ENCODE measurements around the gene ABCC12. TPM values are rescaled to one million over a fixed set of nuclear protein-coding genes. Genes with fewer than 3 reads are reported as not detected.

ABCC12 gene
- total and polyA plus RNA-seq, 8 donors = not detected

DNA sequence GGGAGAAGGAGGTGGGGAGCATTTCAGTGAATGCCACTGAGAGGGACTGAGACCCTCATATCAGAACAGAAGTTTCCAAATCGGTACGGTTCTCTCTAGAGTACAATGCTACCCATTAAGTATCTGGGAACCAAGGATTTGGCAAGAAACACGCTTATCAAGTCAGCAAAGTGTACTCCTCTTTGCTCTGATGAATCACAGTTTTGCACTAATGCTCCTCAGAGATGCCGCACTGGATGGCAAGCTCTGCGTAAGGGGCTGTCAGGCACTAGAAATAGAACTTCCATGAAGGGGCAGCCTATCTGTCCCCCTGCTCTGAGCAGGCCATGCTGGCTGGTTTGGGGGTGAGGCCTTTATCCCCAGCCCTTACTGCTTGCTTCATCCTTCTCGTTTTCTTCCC is 4.8 kb upstream of the ABCC12 start:
- no peak for ATAC-seq
- intact Hi-C loops (cut with DNase I) = loop anchor here in 2 of 3 donors (10.0 kb wide), 2 partner anchors 1116 to 1216 kb away; no protein-coding TSS in a partner anchor
- Histone ChIP-seq H3K27me3 (no peaks in the 10 kb centered on the region), H3K4me3 (no peak overlapping the region), H3K27ac (no peak overlapping the region), H3K4me1 (no peaks in the 10 kb centered on the region), H3K9me3 (no peaks in the 10 kb centered on the region), H3K36me3 (no peaks in the 10 kb centered on the region)
- 75 to 77% methylated on average over 6 of the region's 6 CpGs for WGBS, 2 donors
- no peak for FAIRE-seq
- TF ChIP-seq, protein P1, sequence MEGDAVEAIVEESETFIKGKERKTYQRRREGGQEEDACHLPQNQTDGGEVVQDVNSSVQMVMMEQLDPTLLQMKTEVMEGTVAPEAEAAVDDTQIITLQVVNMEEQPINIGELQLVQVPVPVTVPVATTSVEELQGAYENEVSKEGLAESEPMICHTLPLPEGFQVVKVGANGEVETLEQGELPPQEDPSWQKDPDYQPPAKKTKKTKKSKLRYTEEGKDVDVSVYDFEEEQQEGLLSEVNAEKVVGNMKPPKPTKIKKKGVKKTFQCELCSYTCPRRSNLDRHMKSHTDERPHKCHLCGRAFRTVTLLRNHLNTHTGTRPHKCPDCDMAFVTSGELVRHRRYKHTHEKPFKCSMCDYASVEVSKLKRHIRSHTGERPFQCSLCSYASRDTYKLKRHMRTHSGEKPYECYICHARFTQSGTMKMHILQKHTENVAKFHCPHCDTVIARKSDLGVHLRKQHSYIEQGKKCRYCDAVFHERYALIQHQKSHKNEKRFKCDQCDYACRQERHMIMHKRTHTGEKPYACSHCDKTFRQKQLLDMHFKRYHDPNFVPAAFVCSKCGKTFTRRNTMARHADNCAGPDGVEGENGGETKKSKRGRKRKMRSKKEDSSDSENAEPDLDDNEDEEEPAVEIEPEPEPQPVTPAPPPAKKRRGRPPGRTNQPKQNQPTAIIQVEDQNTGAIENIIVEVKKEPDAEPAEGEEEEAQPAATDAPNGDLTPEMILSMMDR (IDR thresholded peaks at IDR 0.05) = no peak
- DNase-seq = no peak

DNA sequence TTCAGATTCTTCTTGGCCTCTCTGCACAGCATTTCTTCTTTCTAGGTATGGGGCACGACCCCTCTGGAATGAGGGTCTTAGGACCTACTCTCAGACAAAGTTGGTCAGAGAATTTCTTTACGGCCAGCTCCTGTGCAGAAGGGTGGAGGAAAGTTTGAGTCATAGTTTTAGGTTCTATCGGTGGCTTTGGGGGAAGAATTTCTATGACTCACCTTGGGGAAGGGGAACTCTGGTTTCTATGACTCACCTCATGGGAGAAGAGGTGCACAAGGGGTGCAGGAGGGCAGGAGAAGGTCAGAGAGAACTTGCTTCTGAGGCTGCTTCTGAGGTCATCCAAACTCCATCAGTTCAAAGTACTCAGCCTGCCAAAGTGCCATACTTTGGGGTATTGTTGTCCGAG is 2.5 kb upstream of the ABCC12 start:
- ATAC-seq (no peak), DNase-seq (no peak), FAIRE-seq (no peak)
- Histone ChIP-seq H3K4me1 (no peaks in the 10 kb centered on the region), H3K27ac (no peak overlapping the region), H3K27me3 (no peaks in the 10 kb centered on the region), H3K4me3 (no peak overlapping the region), H3K9me3 (no peaks in the 10 kb centered on the region), H3K36me3 (no peaks in the 10 kb centered on the region)
- 48 to 60% methylated on average over 4 of the region's 4 CpGs for WGBS, 2 donors
- TF ChIP-seq, protein P1 (IDR thresholded peaks at IDR 0.05) = no peak
- intact Hi-C loops (cut with DNase I) = loop anchor here in 1 of 3 donors (5.0 kb wide), 1 partner anchor 1011 kb away; no protein-coding TSS in a partner anchor

DNA sequence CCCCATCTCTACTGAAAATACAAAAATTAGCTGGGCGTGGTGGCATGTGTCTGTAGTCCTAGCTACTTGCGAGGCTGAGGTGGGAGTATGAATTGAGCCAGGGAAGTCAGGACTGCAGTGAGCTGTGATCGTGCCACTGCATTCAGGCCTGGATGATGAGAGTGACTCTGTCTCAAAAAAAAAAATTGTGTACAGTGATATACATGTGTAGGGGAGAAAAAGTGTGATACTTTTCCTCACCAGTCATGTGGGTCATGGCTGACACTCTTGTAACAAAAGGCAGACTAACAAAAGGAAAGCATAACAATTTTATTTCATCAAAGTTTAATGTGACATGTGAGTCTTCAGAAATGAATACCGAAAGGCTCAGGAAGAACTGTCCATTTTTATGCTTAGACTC is 2.0 kb upstream of the ABCC12 start:
- intact Hi-C loops (cut with DNase I) = loop anchor here in 1 of 3 donors (5.0 kb wide), 1 partner anchor 1010 kb away; no protein-coding TSS in a partner anchor
- TF ChIP-seq, protein P1 (IDR thresholded peaks at IDR 0.05) = no peak
- no peak for FAIRE-seq
- H3K4me3 ChIP-seq = no peak overlapping the region
- H3K36me3 ChIP-seq = no peaks in the 10 kb centered on the region
- ATAC-seq = no peak
- no peaks in the 10 kb centered on the region for H3K27me3 ChIP-seq
- H3K4me1 ChIP-seq = no peaks in the 10 kb centered on the region
- WGBS, 2 donors = 74 to 75% methylated on average over 4 of the region's 4 CpGs
- DNase-seq = no peak
- no peak overlapping the region for H3K27ac ChIP-seq
- H3K9me3 ChIP-seq = no peaks in the 10 kb centered on the region

DNA sequence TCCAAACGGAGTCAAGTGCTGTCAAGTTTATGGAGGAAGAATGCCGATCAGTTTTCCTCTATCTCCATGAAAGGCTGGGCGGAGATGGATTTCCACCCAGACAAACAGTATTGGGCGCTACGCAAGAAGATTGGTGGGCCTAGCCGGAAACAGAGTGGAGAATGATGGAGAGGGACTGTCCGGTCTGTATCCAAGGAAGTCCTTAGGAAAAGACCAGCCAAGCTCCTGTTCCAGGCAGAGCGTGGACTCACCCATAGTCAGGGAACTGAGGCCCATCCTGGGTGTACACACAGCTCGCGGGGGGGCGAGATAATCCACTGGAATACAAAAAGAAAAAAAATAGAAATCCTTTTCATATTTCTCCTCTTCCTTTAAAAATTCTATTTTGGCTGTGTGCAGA is 1.5 kb upstream of the ABCC12 start:
- TF ChIP-seq, protein P1 (IDR thresholded peaks at IDR 0.05) = no peak
- intact Hi-C loops (cut with DNase I) = loop anchor here in 1 of 3 donors (5.0 kb wide), 1 partner anchor 1010 kb away; no protein-coding TSS in a partner anchor

DNA sequence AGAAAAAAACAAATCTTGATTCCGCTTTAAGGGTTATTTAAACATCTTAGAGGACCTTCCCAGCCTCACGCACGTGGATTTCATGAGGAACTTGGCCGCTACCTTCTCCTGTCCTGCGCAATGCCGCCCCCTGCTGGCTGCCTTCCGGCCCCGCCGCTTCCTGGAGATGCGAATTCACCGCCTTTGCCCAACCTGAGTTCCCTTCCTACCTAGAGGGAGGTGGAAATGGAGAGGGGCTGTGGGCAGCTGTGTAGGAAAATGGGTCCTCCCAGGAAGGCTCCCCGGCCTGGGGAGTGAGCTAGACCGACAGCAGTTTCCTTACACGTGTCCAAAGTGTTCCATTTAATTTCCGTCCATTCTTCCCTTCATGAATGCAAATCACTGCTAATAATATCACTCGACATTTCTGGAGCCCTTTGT is 1.0 kb upstream of the ABCC12 start:
- intact Hi-C loops (cut with DNase I) = loop anchor here in 1 of 3 donors (5.0 kb wide), 1 partner anchor 1009 kb away; no protein-coding TSS in a partner anchor
- H3K4me1 ChIP-seq = no peaks in the 10 kb centered on the region
- TF ChIP-seq, protein P1 (IDR thresholded peaks at IDR 0.05) = peak; percentile 90 to 95 (median 92)
- no peak overlapping the region for H3K27ac ChIP-seq
- peak; percentile 73 to 97 (median 94) for ATAC-seq
- WGBS, 2 donors = 9 to 10% methylated on average over 16 of the region's 16 CpGs
- no peak for FAIRE-seq
- H3K27me3 ChIP-seq = no peaks in the 10 kb centered on the region
- no peaks in the 10 kb centered on the region for H3K36me3 ChIP-seq
- H3K9me3 ChIP-seq = no peaks in the 10 kb centered on the region
- peak; percentile 66 to 99 (median 88) for DNase-seq
- no peak overlapping the region for H3K4me3 ChIP-seq

More for the DNA sequence above, 1.5 kb upstream of the ABCC12 start:
- Histone ChIP-seq H3K4me3 (no peak overlapping the region), H3K4me1 (no peaks in the 10 kb centered on the region), H3K27ac (no peak overlapping the region), H3K9me3 (no peaks in the 10 kb centered on the region), H3K27me3 (no peaks in the 10 kb centered on the region), H3K36me3 (no peaks in the 10 kb centered on the region)
- 56 to 61% methylated on average over 11 of the region's 11 CpGs for WGBS, 2 donors
- ATAC-seq (no peak), DNase-seq (no peak), FAIRE-seq (no peak)

Measured in pancreas (tissue), 10 donors.